GM18861 (cell line): ENCODE results near the gene RRM1.
"Not testable (repeated sequence)": the region's sequence is repeated elsewhere in the genome, so short reads cannot be mapped to it uniquely, and the experiment has no call there.

ENCODE experiments used
- ATAC-seq: cut with Tn5 transposase; IDR thresholded peaks from one replicate; pipeline ENCODE4 v1.9.1; 2021; ENCODE audit not compliant: unreplicated experiment

Gene RRM1

GRCh38 chr11:4134806-4135205 is 40.2 kb downstream of the RRM1 start:
- no peak for ATAC-seq

- no peak for ATAC-seq
These were observed 43.9 kb downstream of the RRM1 start for GRCh38 chr11:4138497-4138896.

GRCh38 chr11:4140067-4140636 is 45.6 kb downstream of the RRM1 start:
- no peak for ATAC-seq

GRCh38 chr11:4146070-4146771 is 51.6 kb downstream of the RRM1 start:
- no peak for ATAC-seq

- ATAC-seq: no peak
These were observed 52.1 kb downstream of the RRM1 start for GRCh38 chr11:4146772-4147098.

GRCh38 chr11:4154503-4154902 is 59.9 kb downstream of the RRM1 start:
- no peak for ATAC-seq

- ATAC-seq: no peak
These were observed 62.0 kb downstream of the RRM1 start for GRCh38 chr11:4156571-4156970.

GRCh38 chr11:4158818-4159217 is 64.2 kb downstream of the RRM1 start:
- not testable (repeated sequence) for ATAC-seq

- ATAC-seq: no peak
These were observed 66.7 kb downstream of the RRM1 start for GRCh38 chr11:4161305-4161704.

- no peak for ATAC-seq
These were observed 70.4 kb downstream of the RRM1 start for GRCh38 chr11:4164884-4165590.

GRCh38 chr11:4167292-4167691 is 72.7 kb downstream of the RRM1 start:
- no peak for ATAC-seq

- ATAC-seq: no peak
These were observed 73.2 kb downstream of the RRM1 start for GRCh38 chr11:4167758-4168157.

- not testable (repeated sequence) for ATAC-seq
These were observed 81.2 kb downstream of the RRM1 start for GRCh38 chr11:4175620-4176350.

- ATAC-seq: no peak
These were observed 84.4 kb downstream of the RRM1 start for GRCh38 chr11:4178813-4179662.

- no peak for ATAC-seq
These were observed 86.0 kb downstream of the RRM1 start for GRCh38 chr11:4180441-4181183.

- peak; percentile 86 for ATAC-seq
These were observed 87.5 kb downstream of the RRM1 start for GRCh38 chr11:4181782-4182721.

GRCh38 chr11:4183410-4184057 is 88.9 kb downstream of the RRM1 start:
- ATAC-seq: no peak

GRCh38 chr11:4184163-4184916 is 89.7 kb downstream of the RRM1 start:
- ATAC-seq: no peak
